AML-193 (cell line): ENCODE data around the gene NIPAL4.
"Not testable (repeated sequence)": the region's sequence is repeated elsewhere in the genome, so short reads cannot be mapped to it uniquely, and the experiment has no call there.

Experiments used
- DNase-seq, 2 experiments: peaks; one replicate each; lab custom pipeline; 2025; lab: John Stamatoyannopoulos, UW

Gene NIPAL4

DNA sequence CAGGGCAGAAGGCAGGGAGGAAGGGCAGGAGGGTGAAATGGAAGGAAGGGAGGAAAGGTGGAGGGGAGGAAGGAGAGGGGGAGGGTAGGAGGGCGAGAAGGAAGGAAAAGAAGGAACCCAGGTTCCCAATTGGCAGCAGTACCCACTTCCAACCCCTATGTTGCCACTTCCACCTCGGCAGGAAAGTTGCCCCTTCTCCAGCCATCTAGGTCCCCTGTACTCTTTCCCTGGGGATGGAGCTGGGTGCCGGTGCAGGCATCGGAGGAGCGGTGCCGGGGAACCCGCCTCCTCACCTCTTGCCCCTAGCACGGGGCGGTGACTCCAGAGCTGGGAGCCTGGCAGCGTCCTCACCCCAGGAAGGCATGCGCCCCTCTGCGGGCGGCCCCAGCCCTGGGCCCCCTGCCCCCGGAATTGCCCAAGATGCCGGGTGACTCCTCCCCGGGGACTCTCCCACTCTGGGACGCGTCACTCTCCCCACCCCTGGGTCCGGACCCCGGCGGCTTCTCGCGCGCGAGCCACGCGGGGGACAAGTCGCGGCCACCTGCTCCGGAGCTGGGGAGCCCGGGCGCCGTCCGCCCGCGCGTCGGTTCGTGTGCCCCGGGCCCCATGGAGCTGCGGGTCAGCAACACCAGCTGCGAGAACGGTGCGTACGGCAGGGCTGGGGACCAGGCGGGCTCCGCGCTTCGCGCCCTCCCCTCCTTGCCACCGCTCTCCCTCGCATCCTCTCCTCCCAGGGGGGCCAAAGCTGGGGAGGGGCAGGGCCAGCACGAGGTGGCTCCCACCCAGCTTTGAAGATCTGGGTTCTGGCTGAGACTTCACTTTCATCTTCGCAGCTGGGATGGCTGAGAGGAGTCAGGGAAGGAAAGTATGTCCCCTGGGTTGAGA, at the start of gene NIPAL4:
NIPAL4 (plus strand) TSS at position 499 of the 885 bp plus-strand sequence; CDS start at position 607, 108 bp downstream.
- no peak for DNase-seq

DNA sequence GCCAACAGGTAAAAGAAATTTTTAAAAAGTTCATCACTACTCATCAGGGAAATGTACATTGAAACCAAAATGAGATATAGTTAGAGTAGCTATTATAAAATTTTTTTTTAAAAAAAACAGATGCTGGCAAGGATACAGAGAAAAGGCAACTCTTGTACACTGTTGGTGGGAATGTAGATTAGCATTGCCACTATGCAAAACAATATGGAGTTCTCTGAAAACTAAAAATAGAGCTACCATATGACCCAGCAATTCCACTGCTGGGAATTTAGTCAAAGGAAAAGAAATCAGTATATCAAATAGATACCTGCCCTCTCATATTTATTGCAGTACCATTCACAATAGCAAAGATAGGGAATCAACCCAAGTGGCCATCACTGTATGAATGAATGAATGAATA, 44.2 kb upstream of the NIPAL4 start:
- DNase-seq: no peak

DNA sequence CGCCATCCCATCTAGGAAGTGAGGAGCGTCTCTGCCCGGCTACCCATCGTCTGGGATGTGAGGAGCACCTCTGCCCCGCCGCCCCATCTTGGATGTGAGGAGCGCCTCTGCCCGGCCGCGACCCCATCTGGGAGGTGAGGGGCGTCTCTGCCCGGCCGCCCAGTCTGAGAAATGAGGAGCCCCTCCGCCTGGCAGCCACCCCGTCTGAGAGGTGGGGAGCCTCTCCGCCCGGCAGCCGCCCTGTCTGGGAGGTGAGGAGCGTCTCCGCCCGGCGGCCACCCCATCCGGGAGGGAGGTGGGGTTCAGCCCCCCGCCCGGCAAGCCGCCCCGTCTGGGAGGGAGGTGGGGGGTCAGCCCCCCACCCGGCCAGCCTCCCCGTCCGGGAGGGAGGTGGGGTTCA, 40.5 kb upstream of the NIPAL4 start:
- not testable (repeated sequence) for DNase-seq

DNA sequence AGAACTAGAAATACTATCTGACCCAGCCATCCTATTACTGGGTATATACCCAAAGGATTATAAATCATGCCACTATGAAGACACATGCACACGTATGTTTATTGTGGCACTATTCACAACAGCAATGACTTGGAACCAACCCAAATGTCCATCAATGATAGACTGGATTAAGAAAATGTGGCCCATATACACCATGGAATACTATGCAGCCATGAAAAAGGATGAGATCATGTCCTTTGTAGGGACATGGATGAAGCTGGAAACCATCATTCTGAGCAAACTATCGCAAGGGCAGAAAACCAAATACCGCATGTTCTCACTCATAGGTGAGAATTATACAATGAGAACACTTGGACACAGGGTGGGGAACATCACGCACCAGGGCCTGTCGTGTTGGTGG, 30.1 kb upstream of the NIPAL4 start:
- not testable (repeated sequence) for DNase-seq

DNA sequence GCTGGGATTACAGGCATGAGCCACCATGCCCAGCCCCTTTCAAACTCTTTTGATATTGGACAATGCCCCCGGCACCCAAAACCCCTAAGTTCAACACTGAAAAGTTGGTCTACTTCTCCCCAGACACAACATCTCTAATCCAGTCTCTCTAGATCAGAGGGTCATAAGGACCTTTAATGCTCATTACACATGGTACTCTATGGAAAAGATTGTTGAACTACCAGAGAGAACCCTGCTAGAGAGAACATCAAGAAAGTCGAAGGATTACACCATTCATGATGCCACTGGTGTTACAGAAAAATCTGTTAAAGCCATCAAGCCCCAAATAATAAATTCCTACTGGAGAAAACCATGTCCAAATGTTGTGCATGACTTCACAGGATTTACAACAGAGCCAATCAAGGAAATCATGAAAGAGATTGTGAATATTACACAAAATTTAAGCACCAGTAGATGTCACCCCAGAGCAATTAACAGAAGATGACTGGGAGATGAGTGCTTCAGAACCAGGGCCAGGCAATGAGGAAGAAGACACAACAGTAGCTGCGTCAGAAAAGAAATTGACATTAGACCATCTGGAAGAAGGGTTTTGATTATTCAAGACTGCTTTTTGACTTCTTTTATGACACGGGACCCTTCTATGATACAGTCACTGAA, 28.3 kb upstream of the NIPAL4 start:
- peak; percentile 61 to 73 for DNase-seq

DNA sequence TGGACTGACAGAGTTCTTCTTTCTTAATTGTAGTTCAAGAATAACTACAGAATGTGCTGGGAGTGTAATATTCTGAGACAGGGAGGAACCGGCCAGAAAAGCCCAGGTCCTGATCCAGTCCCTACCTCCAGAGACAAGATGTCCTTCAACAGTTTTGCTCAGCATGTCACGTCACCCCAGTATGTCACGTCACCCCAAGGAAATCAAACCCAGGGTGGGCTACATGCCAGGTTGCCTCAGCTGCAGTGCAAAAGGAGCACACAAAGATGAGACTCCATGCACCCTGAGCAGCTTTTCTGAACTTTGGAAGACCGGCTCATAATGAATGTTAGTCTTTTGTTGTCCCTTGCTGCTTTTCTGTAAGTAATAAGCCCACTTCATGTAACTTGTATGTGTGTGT, 25.9 kb upstream of the NIPAL4 start:
- DNase-seq: no peak

DNA sequence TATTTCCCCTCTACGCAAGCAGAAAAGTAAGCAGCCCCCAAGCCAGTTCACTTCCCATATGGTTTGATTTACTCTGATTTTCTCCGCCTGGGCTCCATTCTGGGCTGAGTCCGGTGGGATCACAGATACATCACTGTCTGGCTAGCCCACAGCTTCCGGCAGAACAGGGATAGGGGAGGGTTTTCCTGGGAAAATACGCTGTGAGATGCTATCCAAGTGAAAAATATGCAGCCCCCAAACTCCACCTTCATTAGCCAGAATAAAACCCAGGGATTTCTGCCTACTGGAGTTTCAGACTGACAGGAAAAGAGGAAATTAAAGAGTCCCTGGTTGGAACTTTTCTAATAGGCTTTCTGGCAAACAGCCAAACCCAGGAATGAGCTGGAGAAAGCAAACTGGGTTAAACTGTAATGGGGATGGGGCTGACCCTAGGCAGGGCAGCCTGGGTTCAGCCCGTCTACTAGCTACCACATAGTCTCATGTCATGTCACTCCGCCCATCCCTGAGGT, 16.9 kb upstream of the NIPAL4 start:
- DNase-seq: no peak

DNA sequence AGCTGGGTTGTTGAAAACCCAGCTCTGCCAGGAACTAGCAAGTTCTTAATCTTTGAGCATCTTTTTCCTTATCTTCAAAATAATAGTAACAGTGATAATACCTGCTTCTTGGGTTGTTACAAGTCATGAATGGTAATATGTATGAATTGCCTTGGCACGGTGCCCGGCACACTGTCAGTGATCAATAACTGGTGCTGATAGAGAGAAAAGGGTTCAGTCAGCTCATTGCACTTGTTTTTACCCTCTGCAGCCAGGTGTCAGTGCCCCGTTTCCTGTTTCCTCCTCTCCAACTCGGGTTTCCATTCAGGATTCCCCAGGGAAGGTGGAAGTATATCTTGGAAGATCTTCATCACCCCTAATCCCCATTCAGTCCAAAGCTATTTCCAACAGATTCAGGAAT, 15.8 kb upstream of the NIPAL4 start:
- no peak for DNase-seq

DNA sequence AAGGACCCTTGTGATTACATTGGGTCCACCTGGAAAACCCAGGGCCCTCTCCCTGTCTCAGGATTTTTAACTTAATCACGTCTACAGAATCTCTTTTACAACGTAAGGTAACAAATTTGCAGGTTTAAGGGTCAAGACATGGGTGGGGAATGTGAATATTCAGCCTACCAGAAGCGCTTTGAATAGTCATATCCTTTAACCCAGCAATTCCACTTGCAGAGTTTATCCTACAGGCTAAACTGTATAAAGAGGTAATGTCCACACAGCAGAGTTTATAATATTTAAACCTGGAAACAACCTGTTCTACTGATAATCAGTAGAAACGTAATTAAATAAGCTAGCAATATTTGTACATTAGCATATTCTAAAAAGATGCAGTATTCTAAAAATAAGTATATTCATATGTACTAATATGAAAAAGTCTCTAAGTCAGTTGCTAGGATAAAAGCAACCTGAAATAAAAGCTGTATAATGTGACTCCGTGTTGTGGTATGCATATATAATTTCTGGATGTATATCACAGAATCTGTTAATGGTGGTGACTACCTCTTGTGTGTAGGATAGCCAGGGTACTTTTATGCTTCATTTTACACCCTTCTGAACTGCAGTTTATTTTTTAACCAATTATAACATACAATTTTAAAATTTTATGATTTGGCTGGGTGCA, 14.1 kb upstream of the NIPAL4 start:
- no peak for DNase-seq

DNA sequence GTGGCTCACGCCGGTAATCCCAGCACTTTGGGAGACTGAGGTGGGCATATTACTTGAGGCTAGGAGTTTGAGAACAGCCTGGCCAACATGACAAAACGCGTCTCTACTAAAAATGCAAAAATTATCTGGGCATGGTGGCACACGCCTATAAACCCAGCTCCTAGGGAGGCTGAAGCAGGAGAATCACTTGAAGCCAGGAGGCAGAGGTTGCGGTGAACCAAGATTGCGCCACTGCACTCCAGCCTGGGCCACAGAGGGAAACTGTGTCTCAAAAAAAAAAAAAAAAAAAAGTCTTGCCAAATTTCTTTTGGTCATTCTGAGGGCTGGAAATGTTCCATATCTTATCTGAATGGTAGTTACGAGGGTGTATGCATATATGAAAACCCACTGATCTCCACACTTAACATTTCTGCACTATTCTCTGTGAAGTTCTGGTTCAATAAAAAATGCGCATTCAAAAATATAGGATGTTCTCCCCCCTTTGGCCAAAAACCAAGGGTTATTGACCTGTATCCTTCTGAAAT, 13.5 kb upstream of the NIPAL4 start:
- DNase-seq: no peak

DNA sequence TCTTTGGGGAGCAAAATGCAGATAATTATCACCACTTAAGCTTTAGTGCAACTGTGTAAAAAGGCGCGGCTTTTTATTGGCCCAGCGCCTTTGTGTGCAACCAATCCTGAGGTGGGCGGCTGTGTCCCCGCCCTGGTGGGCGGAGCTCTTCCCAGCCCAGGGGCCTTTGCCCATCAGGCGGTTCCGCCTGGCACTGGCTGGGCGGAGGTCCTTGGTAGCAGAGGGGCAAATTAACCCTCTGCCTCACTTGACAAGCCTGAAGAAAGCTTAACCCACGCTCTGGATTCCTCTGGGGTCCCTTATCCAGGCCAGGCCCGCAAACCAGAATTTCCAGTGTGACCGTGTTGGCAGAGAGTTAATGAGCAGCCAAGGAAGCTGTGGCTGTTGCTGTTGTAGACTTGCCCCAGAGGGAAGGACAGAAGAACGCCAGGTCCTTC, 12.8 kb upstream of the NIPAL4 start:
- DNase-seq: no peak

DNA sequence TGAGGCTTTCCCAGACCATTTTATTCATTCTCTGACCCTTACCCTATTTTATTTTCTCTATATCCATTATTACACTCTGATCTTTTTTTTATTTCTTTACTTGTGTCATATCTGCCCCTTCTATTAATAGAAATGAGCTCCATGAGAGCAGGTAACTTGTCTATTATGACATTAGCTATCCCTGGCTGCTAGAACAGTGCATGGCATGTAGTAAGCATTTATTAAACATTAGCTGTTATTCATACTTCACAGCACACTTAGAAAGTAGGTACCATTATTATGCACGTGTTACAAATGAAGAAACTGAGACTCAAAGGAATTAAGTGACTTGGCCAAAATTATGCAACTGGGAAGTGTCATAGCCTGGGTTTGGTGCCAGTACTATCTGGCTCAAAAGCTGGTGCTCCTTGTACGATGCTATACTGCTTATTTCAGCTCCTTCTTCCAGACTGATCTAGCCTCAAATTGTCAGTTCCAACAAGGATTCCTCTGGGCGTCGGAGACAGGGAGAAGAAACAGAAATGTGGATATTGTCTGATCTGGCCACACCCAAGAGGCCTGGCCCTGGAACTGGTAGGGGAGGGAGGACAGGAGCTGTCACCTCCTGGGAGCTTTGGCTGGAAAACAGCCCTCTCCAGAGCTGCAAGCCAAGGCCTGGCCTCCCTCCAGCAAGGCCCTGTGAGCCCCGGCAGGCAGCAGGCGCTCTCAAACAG, 10.8 kb upstream of the NIPAL4 start:
- no peak for DNase-seq

DNA sequence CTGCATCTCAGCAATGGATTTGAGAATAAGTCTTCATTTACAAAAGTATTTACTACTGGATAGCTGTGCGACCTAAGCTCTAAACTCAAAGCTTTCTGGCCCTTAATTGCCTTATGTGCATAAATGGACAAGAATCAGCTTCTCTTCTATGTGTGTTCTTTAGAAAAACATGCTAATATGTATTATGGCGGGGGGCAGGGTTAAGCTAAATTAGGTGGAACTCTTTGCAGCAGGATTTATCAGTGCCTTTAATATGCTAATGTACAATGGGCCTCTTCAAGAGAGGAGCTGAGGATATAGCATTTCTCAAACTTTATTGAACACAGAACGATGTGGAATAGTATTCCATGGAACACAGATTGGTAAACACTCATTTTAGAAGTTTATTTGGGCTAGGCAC, 10.0 kb upstream of the NIPAL4 start:
- DNase-seq: no peak

DNA sequence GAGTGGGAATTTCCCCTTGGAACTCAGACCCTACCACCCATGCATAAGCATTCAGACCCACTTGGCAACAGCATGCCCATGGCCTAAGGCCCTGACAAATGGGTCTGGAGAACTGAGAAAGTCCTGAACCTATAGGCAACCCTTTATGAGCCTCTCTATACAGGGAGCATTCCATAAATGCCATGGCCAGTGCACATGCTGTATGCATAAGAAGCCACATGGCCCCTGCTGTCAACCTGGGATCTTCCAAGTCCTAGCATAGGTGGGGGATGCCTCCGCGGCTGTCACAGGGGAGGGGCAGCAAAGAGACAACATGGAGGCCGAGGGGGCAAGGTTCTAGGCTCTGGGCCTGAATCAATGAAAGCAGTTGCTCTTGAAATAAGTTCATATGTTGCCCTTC, 8.2 kb upstream of the NIPAL4 start:
- no peak for DNase-seq

DNA sequence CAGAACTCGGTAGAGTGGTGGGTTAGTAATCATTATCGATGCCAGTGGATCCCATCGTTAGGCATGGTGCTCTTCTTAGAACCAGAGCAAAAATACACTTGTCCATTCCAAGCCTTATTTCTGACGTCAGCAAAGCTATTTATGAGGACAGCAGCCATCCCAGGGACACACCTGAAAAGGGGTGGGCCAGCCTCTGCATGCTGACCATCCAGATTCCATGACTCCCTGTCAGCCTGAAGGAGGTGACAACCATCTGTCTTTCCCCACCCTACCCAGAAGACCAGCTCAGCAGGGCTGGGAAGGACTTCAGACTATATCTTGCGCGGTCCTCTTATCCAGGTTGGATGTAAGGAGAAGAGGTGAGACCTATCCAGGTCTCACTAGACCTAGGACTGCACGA, 5.7 kb upstream of the NIPAL4 start:
- DNase-seq: no peak

DNA sequence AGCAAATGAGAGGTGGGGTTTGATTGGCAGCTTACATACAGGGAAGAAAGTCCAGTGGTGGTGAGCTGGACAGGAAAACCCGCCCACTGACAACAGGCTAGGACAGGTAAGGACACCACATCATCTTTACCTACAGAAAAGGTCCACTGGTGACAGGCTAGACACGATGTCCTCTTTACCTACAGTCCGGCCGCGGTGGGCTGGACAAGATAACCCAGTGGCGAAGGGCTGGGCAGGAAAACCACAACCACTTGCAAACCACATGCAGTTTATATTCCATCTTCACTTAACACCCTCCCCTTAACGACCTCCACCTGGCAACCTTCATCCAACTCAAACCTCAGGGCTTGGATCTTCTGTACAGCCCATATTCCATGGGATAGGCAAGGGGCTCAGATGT, 5.0 kb upstream of the NIPAL4 start:
- no peak for DNase-seq

DNA sequence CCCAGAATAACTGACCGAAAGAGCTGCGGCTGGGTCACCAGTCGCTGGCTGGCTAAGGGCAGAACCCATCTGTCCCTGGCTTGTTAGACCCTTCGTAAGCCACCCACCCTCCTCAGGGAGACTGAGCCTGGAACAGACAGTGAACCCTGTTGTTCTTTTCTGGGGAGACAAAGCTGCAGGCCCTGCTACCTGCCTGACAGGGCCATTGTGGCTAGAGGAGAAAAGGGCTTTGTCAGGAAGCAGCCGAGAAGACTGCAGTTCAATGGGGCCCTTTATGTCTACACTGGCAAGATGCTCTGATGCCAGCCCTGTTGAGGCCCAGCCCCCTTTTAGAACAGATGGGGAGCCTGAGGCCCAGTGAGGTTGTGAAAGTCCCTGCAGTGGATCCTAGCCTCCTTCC, 3.7 kb upstream of the NIPAL4 start:
- no peak for DNase-seq

DNA sequence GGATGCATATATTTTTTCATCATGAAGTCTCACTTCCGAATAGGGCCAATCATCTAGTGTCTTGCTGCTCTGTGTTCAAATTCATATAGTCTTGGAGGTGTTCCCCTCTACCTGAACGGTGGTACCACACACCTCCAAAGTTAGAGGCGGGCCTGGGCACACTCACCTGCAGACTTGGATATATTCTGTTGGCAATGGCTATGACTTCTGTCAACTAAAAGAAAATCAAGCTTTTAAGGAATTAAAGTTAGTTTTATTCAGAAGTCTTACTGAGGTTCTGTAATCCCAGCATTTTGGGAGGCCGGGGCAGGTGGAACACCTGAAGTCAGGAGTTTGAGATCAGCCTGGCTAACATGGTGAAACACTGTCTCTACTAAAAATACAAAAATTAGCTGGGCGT, 2.6 kb upstream of the NIPAL4 start:
- no peak for DNase-seq

DNA sequence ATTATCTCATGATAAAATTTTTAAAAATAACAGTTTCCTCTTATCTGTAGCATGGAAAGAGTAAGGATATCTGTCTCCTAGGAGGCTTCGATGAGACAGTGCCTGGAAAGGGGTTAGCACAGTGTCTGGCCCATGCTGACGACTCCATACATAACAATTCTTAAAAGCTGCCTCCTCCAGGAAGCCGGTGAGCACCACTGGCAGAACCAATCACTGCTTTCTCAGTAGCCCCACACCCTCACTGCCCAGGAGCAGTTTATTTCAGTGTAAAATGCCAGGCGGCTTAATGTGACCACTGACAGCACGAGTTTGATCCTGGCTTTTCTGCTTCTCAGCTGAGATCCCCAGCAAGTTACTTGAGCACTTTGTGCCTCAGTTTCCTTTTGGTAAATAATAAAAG, 1.2 kb upstream of the NIPAL4 start:
- no peak for DNase-seq

DNA sequence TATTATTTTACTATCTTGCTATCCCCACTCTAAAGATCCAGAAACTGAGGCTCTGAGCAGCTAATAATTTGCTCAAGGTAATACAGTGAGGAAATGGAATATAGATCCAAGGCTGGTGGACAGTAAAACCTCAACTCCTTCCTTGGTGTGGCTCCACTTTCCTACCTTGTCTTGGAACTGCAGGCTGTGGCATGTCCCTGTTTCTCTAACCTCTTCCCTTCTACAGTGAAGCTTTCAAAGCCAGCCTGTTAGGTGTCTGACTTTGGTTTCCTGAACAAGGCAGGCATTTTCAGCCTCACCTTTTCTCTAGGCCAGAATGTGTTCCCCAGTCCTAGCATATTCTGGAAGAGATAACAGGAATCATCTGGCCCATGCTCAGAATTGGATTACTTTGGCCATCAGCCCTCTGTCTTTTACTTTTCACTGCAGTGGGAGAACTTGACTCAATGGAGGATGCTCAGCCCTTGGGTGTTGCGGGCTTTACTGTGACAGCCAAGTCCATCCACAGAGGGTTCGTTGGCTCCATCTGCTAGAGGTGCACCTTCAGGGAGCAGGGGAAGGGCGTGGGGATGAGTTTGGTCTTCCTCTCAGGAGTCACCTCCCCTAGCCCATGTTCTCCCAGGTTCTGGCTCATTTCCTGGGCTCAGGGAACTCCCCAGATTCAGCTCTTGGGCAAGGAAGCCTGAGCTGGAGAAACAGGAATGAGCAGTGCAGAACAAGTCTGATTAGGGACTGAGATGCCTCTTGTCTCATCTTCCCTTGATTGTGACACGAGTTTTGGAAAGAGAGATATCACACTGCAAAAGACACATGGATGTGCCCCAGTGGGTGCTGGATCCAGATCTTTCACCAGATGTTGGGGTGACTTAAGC, 1.1 kb downstream of the NIPAL4 start:
- DNase-seq: no peak

DNA sequence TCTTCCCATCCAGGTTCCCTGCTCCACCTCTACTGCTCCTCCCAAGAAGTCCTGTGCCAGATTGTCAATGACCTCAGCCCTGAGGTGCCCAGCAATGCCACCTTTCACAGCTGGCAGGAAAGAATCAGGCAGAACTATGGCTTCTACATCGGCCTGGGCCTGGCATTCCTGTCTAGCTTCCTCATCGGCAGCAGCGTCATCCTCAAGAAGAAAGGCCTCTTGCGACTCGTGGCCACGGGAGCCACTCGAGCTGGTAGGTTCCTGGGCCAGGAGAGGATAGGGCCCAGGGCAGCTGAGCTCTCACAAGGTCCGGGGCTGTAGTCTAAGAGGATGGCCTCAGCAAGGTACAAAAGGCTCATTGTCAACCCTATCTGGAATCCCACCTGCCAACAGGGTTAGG, 3.1 kb downstream of the NIPAL4 start:
- no peak for DNase-seq
